GM18909 (cell line): ENCODE results near the gene MAD1L1.
"Not testable (repeated sequence)": the region's sequence is repeated elsewhere in the genome, so short reads cannot be mapped to it uniquely, and the experiment has no call there.

Experiments used
- ATAC-seq: cut with Tn5 transposase; IDR thresholded peaks from one replicate; pipeline ENCODE4 v1.9.1; 2021; ENCODE audit warnings: mild to moderate bottlenecking; ENCODE audit not compliant: unreplicated experiment, poor library complexity

The MAD1L1 gene

GRCh38 chr7:1865571-1866255 lies 367.0 kb downstream of the MAD1L1 start:
- ATAC-seq: no peak

DNA sequence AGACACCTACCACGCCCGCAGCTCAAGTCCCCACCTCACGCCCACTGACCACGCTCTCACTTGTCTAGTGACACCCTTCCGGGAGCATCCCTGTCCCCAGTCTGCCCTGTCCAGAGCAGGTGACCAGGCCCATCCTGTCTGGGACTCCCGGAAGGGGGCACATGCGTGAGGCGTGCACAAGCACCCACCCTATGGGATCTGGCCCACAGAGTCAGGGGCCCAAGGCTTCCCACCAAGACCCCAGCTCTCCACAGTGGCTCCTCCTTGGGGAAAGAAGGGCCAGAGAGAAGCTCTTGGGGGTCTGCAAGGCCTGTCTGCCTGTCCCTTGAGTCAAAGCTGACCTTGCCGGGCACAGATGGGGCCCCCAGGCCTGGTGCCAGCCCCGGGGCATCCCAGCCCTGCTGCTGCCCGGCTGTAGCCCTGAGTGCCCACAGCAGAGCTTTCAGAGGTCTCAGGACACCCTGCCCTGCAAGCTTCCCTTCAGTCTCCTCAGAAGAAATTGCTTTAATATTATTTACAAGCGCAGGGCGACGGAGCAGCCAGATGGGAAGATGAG lies 367.7 kb downstream of the MAD1L1 start:
- no peak for ATAC-seq

- ATAC-seq: no peak
These were observed 368.4 kb downstream of the MAD1L1 start for GRCh38 chr7:1864161-1864940.

DNA sequence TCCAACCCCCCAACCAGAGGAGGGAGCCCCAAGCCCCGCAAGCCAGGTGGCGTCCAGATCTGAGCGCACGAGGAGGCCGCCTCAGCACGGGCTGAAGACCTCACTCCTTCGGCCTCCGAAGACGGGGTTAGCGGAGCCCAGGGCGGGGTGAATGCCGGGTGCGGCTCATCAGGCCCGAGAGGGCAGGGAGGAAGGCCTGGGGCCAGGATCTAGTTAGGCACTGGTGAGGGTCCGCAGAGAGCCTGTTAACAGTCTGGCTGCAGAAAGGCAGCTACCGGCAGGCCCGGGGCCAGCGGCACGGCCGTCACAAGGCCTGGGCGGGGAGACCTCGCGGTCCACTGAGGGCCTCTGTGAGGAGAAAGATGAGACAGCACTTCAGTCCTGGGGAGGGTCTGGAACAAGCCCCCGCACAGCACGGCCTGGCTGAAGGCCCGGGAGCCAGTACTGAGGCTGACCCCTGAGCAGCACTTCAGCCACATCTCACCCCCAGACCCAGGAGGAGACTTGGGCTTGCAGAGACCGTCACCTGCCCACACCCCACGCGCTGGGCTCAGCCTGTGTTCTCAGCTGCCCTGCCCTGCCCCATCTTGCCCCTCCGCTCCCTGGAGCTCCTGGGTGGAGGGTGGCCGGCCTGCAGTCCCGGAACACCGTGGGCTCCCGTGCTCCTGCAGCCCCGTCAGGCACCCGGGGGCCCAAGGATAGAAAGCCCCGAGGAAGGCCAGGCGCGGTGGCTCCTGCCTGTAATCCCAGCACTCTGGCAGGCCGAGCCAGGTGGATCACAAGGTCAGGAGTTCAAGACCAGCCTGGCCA lies 369.4 kb downstream of the MAD1L1 start:
- no peak for ATAC-seq

- ATAC-seq: no peak
These were observed 370.2 kb downstream of the MAD1L1 start for GRCh38 chr7:1862560-1862959.

GRCh38 chr7:1861799-1862458 lies 370.8 kb downstream of the MAD1L1 start:
- ATAC-seq: no peak

DNA sequence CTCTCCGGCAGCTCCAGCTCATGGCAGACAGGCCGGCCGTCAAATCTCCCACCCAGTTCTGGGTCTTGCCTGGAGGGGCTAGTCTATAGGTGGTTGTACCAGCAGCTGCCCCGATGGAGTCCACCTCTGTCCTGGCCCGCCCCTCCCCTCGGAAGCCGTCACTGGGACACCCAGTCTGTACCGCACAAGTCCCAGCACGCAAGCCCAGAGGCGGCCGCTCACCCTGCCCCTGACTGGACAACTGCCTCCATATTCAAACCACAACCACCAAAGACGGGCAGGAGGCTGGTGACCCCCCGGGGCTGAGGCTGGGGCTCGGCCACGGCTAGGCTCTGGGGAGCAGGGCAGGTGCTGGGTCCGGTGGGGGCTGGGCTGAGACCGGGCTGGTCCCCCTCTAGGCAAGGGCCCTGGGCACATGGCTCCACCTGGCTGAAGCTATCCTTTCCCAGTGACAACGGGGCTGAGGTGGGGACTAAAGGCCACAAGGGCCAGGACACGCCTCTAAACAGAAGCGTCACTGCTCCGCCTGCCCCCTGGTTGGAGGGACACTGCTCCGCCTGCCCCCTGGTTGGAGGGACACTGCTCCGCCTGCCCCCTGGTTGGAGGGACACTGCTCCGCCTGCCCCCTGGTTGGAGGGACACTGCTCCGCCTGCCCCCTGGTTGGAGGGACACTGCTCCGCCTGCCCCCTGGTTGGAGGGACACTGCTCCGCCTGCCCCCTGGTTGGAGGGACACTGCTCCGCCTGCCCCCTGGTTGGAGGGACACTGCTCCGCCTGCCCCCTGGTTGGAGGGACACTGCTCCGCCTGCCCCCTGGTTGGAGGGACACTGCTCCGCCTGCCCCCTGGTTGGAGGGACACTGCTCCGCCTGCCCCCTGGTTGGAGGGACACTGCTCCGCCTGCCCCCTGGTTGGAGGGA lies 371.6 kb downstream of the MAD1L1 start:
- ATAC-seq: not testable (repeated sequence)

DNA sequence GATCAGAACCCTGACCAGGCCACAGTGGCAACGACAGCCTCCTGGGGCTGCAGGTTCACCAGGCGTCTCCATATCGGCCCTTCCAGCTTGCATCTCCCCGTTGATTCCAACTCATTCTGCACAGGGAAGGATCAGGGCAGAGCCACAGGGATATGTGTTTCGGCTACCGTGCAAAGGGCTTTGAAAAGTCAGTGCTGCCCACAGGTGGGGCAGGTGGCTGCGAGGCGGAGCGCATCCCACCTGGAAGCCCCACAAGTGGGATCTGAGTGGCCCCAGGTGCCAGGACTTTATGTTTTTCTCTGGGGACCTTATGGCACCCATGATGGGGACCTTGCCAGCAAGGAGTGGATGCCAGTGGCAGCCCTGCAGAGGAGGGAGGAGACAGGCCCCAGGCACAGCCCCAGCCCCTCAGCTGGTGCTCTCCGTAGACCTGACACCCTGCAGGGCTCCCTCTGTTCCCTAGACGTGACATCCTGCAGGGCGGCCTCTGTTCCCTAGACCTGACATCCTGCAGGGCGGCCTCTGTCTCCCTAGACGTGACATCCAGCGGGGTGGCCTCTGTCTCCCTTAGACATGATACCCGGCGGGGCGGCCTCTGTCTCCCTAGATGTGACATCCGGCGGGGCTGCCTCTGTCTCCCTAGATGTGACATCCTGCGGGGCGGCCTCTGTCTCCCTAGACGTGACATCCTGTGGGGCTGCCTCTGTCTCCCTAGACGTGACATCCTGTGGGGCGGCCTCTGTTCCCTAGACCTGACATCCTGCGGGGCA lies 373.3 kb downstream of the MAD1L1 start:
- no peak for ATAC-seq

DNA sequence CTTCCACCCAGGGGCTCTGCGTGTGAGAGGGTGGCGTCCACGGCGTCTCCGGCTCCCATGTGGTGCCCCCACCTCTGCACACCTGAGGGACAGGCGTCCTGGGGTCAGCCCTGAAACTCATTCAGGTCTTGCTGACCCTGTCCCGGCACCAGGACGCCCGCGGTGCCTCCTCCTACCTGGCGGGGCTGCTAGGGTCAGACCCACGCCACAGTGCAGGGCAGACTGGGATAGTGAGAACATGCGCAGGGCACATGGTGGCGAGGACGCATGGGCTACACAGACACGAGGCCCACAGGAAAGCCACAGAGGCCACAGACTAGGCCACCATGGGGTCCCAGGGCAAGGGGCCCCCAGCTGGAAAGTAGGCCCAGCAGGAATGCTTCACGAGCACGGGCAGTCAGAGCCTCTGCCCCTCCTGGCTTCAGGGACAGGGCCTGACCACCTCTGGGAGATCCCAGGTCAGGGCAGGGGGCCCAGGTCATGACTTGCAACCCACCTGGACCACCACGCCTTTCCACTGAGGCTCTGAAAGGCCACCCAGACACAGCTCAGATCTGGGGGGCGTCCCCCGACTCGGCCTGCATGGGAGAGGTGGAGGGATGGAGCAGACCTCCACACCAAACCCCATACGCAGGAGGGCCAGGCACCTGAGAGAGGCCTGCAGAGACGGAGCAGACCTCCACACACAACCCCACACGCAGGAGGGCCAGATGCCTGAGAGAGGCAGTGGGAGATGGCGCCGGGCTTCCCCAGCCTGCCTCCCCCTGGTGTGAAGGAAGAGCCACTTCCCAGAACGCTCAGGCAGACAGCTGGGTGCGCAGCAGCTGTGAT lies 374.1 kb downstream of the MAD1L1 start:
- ATAC-seq: no peak

GRCh38 chr7:1857487-1858421 lies 375.0 kb downstream of the MAD1L1 start:
- no peak for ATAC-seq

DNA sequence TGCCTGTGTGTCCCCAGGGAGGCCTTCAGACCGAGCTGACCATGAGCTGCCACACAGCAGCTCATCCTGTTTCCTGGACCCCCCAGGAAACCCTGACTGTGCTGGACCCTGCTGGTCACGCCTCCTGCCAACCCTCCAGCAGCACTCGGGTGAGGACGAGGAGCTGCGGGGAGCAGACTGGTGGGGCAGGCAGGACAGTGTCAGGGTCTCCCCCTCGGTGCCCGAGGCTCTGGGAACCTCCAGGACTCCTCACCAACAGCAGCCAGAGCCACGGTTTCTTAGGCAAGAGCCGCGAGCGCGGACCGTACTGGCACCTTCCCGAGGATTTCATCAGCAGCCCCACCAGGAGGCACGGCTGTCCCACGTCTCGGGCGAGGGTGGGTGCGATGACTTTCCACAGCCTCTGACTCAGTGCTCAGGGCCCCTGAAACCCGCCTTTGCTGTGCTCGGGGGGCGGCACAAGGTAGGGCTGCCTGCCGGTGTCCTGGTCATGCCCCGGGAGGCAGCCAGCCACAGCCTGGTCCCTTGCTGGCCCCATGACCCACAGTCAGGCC lies 375.8 kb downstream of the MAD1L1 start:
- no peak for ATAC-seq

GRCh38 chr7:1856161-1856887 lies 376.4 kb downstream of the MAD1L1 start:
- no peak for ATAC-seq

DNA sequence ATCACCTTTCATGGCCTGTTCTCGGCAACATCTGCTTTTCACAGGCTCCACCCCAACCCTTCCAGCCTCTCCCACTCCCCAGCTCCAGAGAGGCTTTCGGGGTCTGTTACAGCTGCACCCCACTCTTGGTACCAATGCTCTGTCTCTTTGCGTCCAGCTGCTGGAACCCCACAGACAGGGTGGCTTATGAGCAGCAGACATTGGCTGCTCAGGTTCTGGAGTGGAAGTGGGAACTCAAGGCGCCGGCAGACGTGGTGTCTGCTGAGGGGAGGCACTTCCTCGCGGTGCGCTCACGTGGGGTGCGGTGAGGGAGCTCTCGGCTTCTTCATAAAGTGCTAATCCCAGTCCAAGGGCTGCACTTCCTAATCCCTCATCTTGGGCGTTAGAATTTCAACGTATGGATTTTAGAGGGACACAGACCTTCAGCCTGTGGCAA lies 377.0 kb downstream of the MAD1L1 start:
- no peak for ATAC-seq

GRCh38 chr7:1854866-1855724 lies 377.6 kb downstream of the MAD1L1 start:
- ATAC-seq: no peak
